HG02642 (cell line): ENCODE results near the gene COPZ1.
A peak's percentile ranks its signal among the peaks of the same experiment; 100 is the strongest.

Source experiments
- ATAC-seq: cut with Tn5 transposase; IDR thresholded peaks from one replicate; pipeline ENCODE4 v1.9.1; 2021; ENCODE audit warnings: mild to moderate bottlenecking; ENCODE audit not compliant: unreplicated experiment, poor library complexity

Gene COPZ1

GRCh38 chr12:54357506-54358190 lies 32.7 kb downstream of the COPZ1 start:
- ATAC-seq, result no peak

- ATAC-seq, result peak; percentile 20
Measured at GRCh38 chr12:54358191-54358944, 33.4 kb downstream of the COPZ1 start.

GRCh38 chr12:54358945-54359761 lies 34.2 kb downstream of the COPZ1 start:
- peak; percentile 98 for ATAC-seq

GRCh38 chr12:54359762-54360351 lies 34.9 kb downstream of the COPZ1 start:
- no peak for ATAC-seq

GRCh38 chr12:54360717-54361456 lies 36.0 kb downstream of the COPZ1 start:
- no peak for ATAC-seq

GRCh38 chr12:54363047-54363446 lies 38.1 kb downstream of the COPZ1 start:
- ATAC-seq, result no peak

- ATAC-seq, result no peak
Measured at GRCh38 chr12:54363618-54364017, 38.7 kb downstream of the COPZ1 start.

- ATAC-seq, result peak; percentile 45
Measured at GRCh38 chr12:54364413-54364812, 39.5 kb downstream of the COPZ1 start, which contains the start of gene GPR84. Gene GPR84 (minus strand): TSS chr12:54364486. CDS start chr12:54363851, 635 bp downstream.

- ATAC-seq, result no peak
Measured at GRCh38 chr12:54368025-54368708, 43.2 kb downstream of the COPZ1 start.

GRCh38 chr12:54368709-54369596 lies 44.0 kb downstream of the COPZ1 start:
- ATAC-seq, result peak; percentile 71

- ATAC-seq, result no peak
Measured at GRCh38 chr12:54369597-54370131, 44.7 kb downstream of the COPZ1 start.

GRCh38 chr12:54370171-54370730 lies 45.3 kb downstream of the COPZ1 start:
- ATAC-seq, result peak; percentile 49

- ATAC-seq, result no peak
Measured at GRCh38 chr12:54371328-54372112, 46.6 kb downstream of the COPZ1 start.

GRCh38 chr12:54372113-54372806 lies 47.3 kb downstream of the COPZ1 start:
- no peak for ATAC-seq

- ATAC-seq, result no peak
Measured at GRCh38 chr12:54373649-54374561, 49.0 kb downstream of the COPZ1 start.
